Astrocyte (in vitro differentiated cells and primary cell): ENCODE results near the gene ZBTB21. TPM values are rescaled to one million over a fixed set of nuclear protein-coding genes. Genes with fewer than 3 reads are reported as not detected.

Source experiments
- DNase-seq: peaks from one replicate; pipeline ENCODE4 v3.0.0-alpha.2; 2010; ENCODE audit warnings: low read depth
- FAIRE-seq: peaks from 2 replicates; lab custom pipeline; 2011; peaks lifted over from hg19 to GRCh38; lab: Jason Lieb, UNC
- H2AFZ ChIP-seq: 2 replicates; pipeline ENCODE4 v1.6.0; 2012; ENCODE audit warnings: low read depth, low read length, inconsistent platforms
- H3K27ac ChIP-seq: 2 replicates; pipeline ENCODE4 v1.5.1; 2011; ENCODE audit warnings: low read depth, low read length, inconsistent platforms
- H3K27me3 ChIP-seq: 2 replicates; pipeline ENCODE4 v1.6.0; 2011; ENCODE audit warnings: low read length, inconsistent platforms; ENCODE audit not compliant: insufficient read depth
- H3K36me3 ChIP-seq: 2 replicates; pipeline ENCODE4 v1.5.1; 2011; ENCODE audit warnings: low read length, inconsistent platforms; ENCODE audit not compliant: insufficient read depth
- H3K4me1 ChIP-seq: 2 replicates; pipeline ENCODE4 v1.5.1; 2011; ENCODE audit warnings: low read length, inconsistent platforms; ENCODE audit not compliant: insufficient read depth
- H3K4me2 ChIP-seq: 2 replicates; pipeline ENCODE4 v1.6.0; 2012; ENCODE audit warnings: low read length, inconsistent platforms
- H3K4me3 ChIP-seq: 2 replicates; pipeline ENCODE4 v1.5.1; 2011; ENCODE audit warnings: low read depth, mild to moderate bottlenecking, low read length, inconsistent platforms; ENCODE audit not compliant: insufficient read depth
- H3K79me2 ChIP-seq: 2 replicates; pipeline ENCODE4 v1.6.0; 2012; ENCODE audit warnings: mild to moderate bottlenecking, low read length, inconsistent platforms; ENCODE audit not compliant: insufficient read depth
- H3K9ac ChIP-seq: 2 replicates; pipeline ENCODE4 v1.6.0; 2012; ENCODE audit warnings: mild to moderate bottlenecking, low read length, inconsistent platforms
- H3K9me3 ChIP-seq: 2 replicates; pipeline ENCODE4 v1.5.1; 2012; ENCODE audit warnings: low read depth, mild to moderate bottlenecking, low read length, inconsistent platforms; ENCODE audit not compliant: insufficient read depth
- H4K20me1 ChIP-seq: 2 replicates; pipeline ENCODE4 v1.6.0; 2012; ENCODE audit warnings: low read length, inconsistent platforms; ENCODE audit not compliant: insufficient read depth
- H3K27ac Mint-ChIP-seq: one replicate; pipeline ENCODE4 v1.8.0; 2021; ENCODE audit warnings: mild to moderate bottlenecking, mixed read lengths; ENCODE audit not compliant: unreplicated experiment
- H3K27me3 Mint-ChIP-seq: one replicate; pipeline ENCODE4 v1.8.0; 2021; ENCODE audit warnings: low read depth, mixed read lengths; ENCODE audit not compliant: unreplicated experiment
- H3K36me3 Mint-ChIP-seq: one replicate; pipeline ENCODE4 v1.8.0; 2021; ENCODE audit warnings: low read depth, mixed read lengths; ENCODE audit not compliant: unreplicated experiment
- H3K4me1 Mint-ChIP-seq: one replicate; pipeline ENCODE4 v1.8.0; 2021; ENCODE audit warnings: low read depth, mixed read lengths; ENCODE audit not compliant: unreplicated experiment
- H3K4me3 Mint-ChIP-seq: one replicate; pipeline ENCODE4 v1.8.0; 2021; ENCODE audit warnings: mild to moderate bottlenecking, moderate library complexity, mixed read lengths; ENCODE audit not compliant: unreplicated experiment
- H3K9me3 Mint-ChIP-seq: one replicate; pipeline ENCODE4 v1.8.0; 2021; ENCODE audit warnings: mild to moderate bottlenecking, mixed read lengths; ENCODE audit not compliant: unreplicated experiment
- EZH2 ChIP-seq: IDR thresholded peaks from 2 replicates; pipeline ENCODE4 v1.6.1; 2012; ENCODE audit warnings: mild to moderate bottlenecking, low read length, inconsistent platforms; ENCODE audit not compliant: insufficient read depth
- total RNA-seq: library from RNA; stranded (reverse); gene quantifications from 2 replicates; pipeline ENCODE4 v1.2.1, GENCODE V29; 2021
- TF ChIP-seq, protein P1 (sequence below): IDR thresholded peaks from 2 replicates; pipeline ENCODE4 v1.5.1; 2011; ENCODE audit warnings: low read depth, mild to moderate bottlenecking, inconsistent platforms, low read length, moderate library complexity; ENCODE audit not compliant: insufficient read depth

The ZBTB21 gene
- total RNA-seq, 1 donor from 2014 or later = 20.5 TPM

DNA sequence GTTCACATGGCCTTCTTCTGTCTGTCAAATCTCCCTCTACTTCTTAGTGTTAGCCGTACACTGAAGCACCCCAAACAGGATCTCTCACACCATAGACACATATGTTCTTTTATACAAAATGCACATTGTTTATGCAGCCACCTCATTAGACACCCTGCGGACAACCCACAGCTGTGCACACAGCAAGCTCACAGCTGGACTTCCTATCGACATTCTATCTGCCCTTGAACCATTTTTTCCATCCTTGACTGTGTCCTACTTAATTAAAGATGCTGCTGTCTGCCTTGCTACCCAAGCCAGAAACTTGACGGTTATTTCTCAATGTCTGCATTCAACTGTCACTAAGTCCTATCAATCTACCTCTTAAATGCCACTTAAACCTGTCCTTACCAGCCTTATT lies 3.2 kb upstream of the ZBTB21 start:
- no peaks in the 10 kb centered on the region for H3K36me3 ChIP-seq
- no peaks in the 10 kb centered on the region for H3K9me3 ChIP-seq
- H3K4me1 ChIP-seq = peaks cover 3% of the 10 kb centered on the region
- H3K9ac ChIP-seq = no peak overlapping the region
- TF ChIP-seq, protein P1, sequence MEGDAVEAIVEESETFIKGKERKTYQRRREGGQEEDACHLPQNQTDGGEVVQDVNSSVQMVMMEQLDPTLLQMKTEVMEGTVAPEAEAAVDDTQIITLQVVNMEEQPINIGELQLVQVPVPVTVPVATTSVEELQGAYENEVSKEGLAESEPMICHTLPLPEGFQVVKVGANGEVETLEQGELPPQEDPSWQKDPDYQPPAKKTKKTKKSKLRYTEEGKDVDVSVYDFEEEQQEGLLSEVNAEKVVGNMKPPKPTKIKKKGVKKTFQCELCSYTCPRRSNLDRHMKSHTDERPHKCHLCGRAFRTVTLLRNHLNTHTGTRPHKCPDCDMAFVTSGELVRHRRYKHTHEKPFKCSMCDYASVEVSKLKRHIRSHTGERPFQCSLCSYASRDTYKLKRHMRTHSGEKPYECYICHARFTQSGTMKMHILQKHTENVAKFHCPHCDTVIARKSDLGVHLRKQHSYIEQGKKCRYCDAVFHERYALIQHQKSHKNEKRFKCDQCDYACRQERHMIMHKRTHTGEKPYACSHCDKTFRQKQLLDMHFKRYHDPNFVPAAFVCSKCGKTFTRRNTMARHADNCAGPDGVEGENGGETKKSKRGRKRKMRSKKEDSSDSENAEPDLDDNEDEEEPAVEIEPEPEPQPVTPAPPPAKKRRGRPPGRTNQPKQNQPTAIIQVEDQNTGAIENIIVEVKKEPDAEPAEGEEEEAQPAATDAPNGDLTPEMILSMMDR = no peak
- TF ChIP-seq EZH2 = no peak
- peaks cover 3% of the 10 kb centered on the region for H4K20me1 ChIP-seq
- FAIRE-seq (no peak), DNase-seq (no peak)
- H3K79me2 ChIP-seq = peaks cover 9% of the 10 kb centered on the region
- Mint-ChIP-seq H3K4me3 (no peak overlapping the region), H3K36me3 (peaks cover 2% of the 10 kb centered on the region), H3K4me1 (peaks cover 2% of the 10 kb centered on the region), H3K9me3 (peaks cover 2% of the 10 kb centered on the region), H3K27ac (no peak overlapping the region), H3K27me3 (peaks cover 21% of the 10 kb centered on the region)
- no peak overlapping the region for H3K27ac ChIP-seq
- no peak overlapping the region for H3K4me2 ChIP-seq
- peaks cover 12% of the 10 kb centered on the region for H3K27me3 ChIP-seq
- H2AFZ ChIP-seq = no peak overlapping the region
- H3K4me3 ChIP-seq = no peak overlapping the region

DNA sequence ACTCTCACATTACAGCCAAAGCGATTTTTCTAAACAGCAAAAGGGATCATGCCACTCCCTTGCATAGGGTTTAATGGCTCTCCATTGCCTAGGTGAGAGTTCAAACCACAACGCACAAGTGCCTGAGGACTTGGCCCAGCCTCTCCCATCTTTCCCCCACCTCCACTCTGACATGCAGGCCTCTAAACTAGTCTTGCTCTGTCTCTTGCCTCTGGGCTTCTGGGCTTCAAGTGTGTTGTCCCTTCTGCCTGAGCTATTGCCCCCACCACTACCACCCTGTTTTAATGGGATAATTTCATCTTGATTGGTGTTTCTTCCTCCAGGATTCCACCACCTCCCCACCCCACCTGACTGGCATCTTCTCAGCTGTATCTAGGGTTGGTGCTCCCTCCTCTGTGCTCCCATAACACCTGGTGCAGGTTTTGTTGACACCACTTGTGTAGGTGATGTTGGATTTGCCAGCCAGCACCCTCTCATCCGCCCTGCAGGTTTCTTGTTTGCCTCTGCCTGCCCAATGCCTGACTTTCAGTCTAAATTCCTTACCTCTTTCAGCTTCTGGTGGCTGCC lies 2.7 kb upstream of the ZBTB21 start:
- FAIRE-seq (no peak), DNase-seq (no peak)
- no peak overlapping the region for H3K4me3 Mint-ChIP-seq
- TF ChIP-seq, protein P1 = no peak
- no peak for TF ChIP-seq EZH2
- no peak overlapping the region for H3K27ac Mint-ChIP-seq
- Histone ChIP-seq H3K36me3 (no peaks in the 10 kb centered on the region), H3K4me1 (peaks cover 3% of the 10 kb centered on the region), H3K27ac (no peak overlapping the region), H2AFZ (no peak overlapping the region), H3K9me3 (no peaks in the 10 kb centered on the region), H3K4me3 (no peak overlapping the region), H3K4me2 (no peak overlapping the region), H4K20me1 (peaks cover 3% of the 10 kb centered on the region), H3K9ac (no peak overlapping the region), H3K79me2 (peaks cover 12% of the 10 kb centered on the region), H3K27me3 (peaks cover 12% of the 10 kb centered on the region)
- peaks cover 5% of the 10 kb centered on the region for H3K36me3 Mint-ChIP-seq
- H3K9me3 Mint-ChIP-seq = peaks cover 2% of the 10 kb centered on the region
- H3K4me1 Mint-ChIP-seq = peaks cover 2% of the 10 kb centered on the region
- peaks cover 16% of the 10 kb centered on the region for H3K27me3 Mint-ChIP-seq

DNA sequence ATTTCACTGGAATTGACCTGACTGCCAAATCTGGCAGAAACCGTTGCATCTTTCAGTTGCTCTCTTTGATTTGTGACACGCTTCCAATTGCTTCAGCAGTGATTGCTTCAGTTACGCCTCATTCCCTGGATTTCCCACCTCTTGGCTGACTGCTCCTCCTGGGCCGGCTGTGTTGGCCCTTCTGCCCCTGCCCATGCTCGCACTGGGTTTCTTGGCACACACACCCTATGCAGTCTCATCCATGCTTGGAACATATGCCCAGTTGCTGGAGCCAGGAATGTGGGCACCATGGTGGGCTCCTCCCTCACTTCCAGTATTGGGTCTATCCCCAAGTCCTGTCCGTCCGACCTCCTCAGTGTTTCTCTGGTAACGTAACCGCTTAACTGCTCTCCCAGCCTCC lies 2.2 kb upstream of the ZBTB21 start:
- no peak overlapping the region for H3K27ac Mint-ChIP-seq
- peaks cover 2% of the 10 kb centered on the region for H3K4me1 Mint-ChIP-seq
- peaks cover 6% of the 10 kb centered on the region for H3K36me3 Mint-ChIP-seq
- H3K4me3 Mint-ChIP-seq = no peak overlapping the region
- peaks cover 3% of the 10 kb centered on the region for H3K4me1 ChIP-seq
- no peak overlapping the region for H3K27ac ChIP-seq
- peaks cover 16% of the 10 kb centered on the region for H3K27me3 Mint-ChIP-seq
- no peak for TF ChIP-seq EZH2
- TF ChIP-seq, protein P1 = no peak
- H4K20me1 ChIP-seq = peaks cover 3% of the 10 kb centered on the region
- H3K9me3 Mint-ChIP-seq = peaks cover 2% of the 10 kb centered on the region
- H3K9ac ChIP-seq = no peak overlapping the region
- DNase-seq (no peak), FAIRE-seq (no peak)
- no peaks in the 10 kb centered on the region for H3K9me3 ChIP-seq
- H3K4me2 ChIP-seq = no peak overlapping the region
- H3K79me2 ChIP-seq = peaks cover 17% of the 10 kb centered on the region
- H2AFZ ChIP-seq = no peak overlapping the region
- no peak overlapping the region for H3K4me3 ChIP-seq
- H3K36me3 ChIP-seq = no peaks in the 10 kb centered on the region
- H3K27me3 ChIP-seq = peaks cover 12% of the 10 kb centered on the region
